Mammary epithelial cell (primary cell): ENCODE results near the gene NEGR1.

Source experiments
- CTCF ChIP-seq, 2 donors: IDR thresholded peaks in 1 of 2; conservative IDR thresholded peaks in 1 of 2; 2 replicates each; pipeline ENCODE4 v1.5.1; 2011 to 2012; ENCODE audit warnings: inconsistent platforms in 2 of 2, low read length in 2 of 2, mild to moderate bottlenecking in 2 of 2, control low read depth in 1 of 2, low read depth in 1 of 2; ENCODE audit not compliant: insufficient read depth in 1 of 2; ENCODE audit errors: extremely low read depth in 1 of 2
- EZH2 ChIP-seq: IDR thresholded peaks from 2 replicates; pipeline ENCODE4 v1.6.1; 2012; ENCODE audit warnings: low read length, inconsistent platforms, borderline replicate concordance

GRCh38 chr1:72006092-72006491 lies 276.2 kb downstream of the NEGR1 start:
- no peak for TF ChIP-seq CTCF (conservative IDR thresholded peaks at IDR 0.05 in 1 of 2, IDR thresholded peaks at IDR 0.05 in 1 of 2; ENCODE audit: extremely low read depth in 1 of 2, insufficient read depth in 1 of 2, low read depth in 1 of 2, low read length in 2 of 2)
- no peak for TF ChIP-seq EZH2
